GM13977 (cell line): ENCODE results near the gene PCBP3.

Source experiments
- DNase-seq: peaks from one replicate; pipeline ENCODE4 v3.0.0; 2012; ENCODE audit warnings: low spot score
- CTCF ChIP-seq: IDR thresholded peaks from 2 replicates; pipeline ENCODE4 v1.5.1; 2012; ENCODE audit warnings: mild to moderate bottlenecking, control low read depth; ENCODE audit not compliant: insufficient read depth; ENCODE audit errors: extremely low read depth, missing control alignments
- in situ Hi-C: fragments of 300-500 bp; cut with MboI; formaldehyde crosslinking; loops from one replicate; pipeline ENCODE4 v1.12.0; 2022; ENCODE audit warnings: low sequenced_read_pairs, low pct_unique_long_range_greater_than_20kb, mixed read lengths, inconsistent platforms; ENCODE audit not compliant: unreplicated experiment

The PCBP3 gene

GRCh38 chr21:45889961-45890360, 246.4 kb downstream of the PCBP3 start:
- no peak for DNase-seq
- in situ Hi-C loops: no loop called here
- TF ChIP-seq CTCF: no peak

- no peak for DNase-seq
- in situ Hi-C loops: no loop called here
- TF ChIP-seq CTCF: no peak
These were observed 248.0 kb downstream of the PCBP3 start for GRCh38 chr21:45891388-45892155.

- no peak for TF ChIP-seq CTCF
- in situ Hi-C loops: no loop called here
- no peak for DNase-seq
These were observed 248.8 kb downstream of the PCBP3 start for GRCh38 chr21:45892156-45892915.

GRCh38 chr21:45892916-45893739, 249.6 kb downstream of the PCBP3 start:
- in situ Hi-C loops: no loop called here
- no peak for TF ChIP-seq CTCF

GRCh38 chr21:45893740-45894449, 250.4 kb downstream of the PCBP3 start:
- DNase-seq: no peak
- no peak for TF ChIP-seq CTCF
- in situ Hi-C loops: no loop called here

More at GRCh38 chr21:45892916-45893739, 249.6 kb downstream of the PCBP3 start:
- DNase-seq: no peak

DNA sequence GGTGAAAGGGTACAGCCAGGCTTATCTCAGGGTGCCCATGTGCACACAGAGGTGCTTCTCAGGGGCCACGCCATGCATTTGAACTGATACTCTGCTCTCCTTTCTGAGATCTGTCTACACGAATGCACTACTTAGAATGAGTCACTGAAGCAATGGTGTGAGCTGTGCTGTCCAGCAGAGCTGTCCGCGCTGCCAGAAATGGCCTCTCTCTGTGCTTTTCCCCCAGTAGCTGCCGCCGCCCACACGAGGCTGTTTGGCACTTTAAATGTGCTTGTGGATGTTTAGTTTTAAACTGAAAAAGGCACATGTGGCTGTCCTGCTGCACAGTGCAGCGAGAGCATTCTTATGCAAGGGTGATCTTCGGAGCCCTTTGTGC, 250.9 kb downstream of the PCBP3 start:
- in situ Hi-C loops: no loop called here
- no peak for TF ChIP-seq CTCF
- DNase-seq: no peak
